Left renal cortex interstitium (tissue), 4 donors: Measurements from ENCODE around the gene LIPN. TPM values are rescaled to one million over a fixed set of nuclear protein-coding genes. Genes with fewer than 3 reads are reported as not detected.
"Not testable (repeated sequence)": the region's sequence is repeated elsewhere in the genome, so short reads cannot be mapped to it uniquely, and the experiment has no call there.

Experiments
- DNase-seq, 4 donors: peaks; one replicate each; pipeline ENCODE4 v3.0.0-alpha.2; 2013; ENCODE audit warnings: low read depth in 4 of 4, low spot score in 2 of 4, missing footprints in 1 of 4
- polyA plus RNA-seq, 4 donors: library from polyadenylated mRNA; unstranded; fragments of 120-200 nt; gene quantifications; one replicate each; pipeline ENCODE4 v1.2.1, GENCODE V29; 2013; ENCODE audit not compliant: insufficient read length in 4 of 4

Gene LIPN, protein sequence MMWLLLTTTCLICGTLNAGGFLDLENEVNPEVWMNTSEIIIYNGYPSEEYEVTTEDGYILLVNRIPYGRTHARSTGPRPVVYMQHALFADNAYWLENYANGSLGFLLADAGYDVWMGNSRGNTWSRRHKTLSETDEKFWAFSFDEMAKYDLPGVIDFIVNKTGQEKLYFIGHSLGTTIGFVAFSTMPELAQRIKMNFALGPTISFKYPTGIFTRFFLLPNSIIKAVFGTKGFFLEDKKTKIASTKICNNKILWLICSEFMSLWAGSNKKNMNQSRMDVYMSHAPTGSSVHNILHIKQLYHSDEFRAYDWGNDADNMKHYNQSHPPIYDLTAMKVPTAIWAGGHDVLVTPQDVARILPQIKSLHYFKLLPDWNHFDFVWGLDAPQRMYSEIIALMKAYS
- polyA plus RNA-seq = not detected

DNA sequence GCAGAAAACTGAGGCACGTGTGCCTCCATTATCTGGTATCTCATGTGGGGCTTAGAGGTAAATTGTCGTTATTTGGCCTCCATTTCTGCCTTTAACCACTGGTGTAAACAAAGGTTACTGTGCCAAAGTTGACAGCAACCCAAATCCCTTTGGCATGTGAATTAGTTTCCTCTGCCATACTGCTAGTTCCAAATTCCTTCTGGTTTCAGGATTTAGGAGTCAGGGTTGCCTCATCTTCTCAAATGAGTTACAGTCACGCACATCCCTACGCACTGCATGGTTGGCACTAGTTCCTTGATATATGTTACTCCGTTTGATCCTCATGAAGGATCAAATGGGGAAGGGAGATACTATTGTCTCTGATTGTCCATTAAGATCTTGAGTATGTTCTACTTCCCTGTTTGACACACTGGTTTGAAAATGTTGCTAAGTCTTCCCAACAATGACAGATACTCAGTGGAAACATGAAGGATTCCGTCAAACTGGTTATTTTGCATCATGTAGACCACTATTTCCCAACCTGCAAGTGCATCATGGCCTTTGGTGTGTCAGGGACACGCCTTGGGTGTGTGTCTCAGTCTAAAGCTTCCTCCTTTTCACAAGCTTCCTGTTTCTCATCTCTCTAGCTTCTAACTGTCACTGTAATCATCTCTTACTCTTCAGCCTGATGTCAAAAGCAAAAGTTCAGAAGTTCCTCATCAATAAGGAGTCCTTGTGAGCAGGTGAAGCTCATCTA is at the start of gene LIPN:
Gene LIPN, plus strand, starts transcription at position 655 of the 736 bp plus-strand sequence. CDS start 1,386 bp downstream, outside the sequence.
- DNase-seq = no peak

DNA sequence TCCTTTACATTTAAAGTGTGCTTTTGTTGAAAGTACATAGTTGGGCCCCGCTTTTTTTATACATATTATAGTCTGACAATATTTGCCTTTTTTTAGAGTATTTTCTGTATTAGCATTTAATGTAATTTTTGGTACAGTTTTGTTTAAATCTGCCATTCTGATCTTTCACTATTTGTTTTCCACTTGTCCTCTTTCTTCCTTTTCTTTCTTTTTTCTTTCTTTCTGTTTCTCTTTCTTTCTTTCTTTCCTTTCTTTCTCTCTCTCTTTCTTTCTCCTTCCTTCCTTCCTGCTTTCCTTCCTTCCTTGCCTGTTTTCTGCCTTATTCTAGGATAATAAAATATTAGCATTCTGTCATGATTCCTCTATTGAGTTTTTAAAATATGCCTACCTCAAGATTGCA is 44.3 kb upstream of the LIPN start:
- DNase-seq = no peak

DNA sequence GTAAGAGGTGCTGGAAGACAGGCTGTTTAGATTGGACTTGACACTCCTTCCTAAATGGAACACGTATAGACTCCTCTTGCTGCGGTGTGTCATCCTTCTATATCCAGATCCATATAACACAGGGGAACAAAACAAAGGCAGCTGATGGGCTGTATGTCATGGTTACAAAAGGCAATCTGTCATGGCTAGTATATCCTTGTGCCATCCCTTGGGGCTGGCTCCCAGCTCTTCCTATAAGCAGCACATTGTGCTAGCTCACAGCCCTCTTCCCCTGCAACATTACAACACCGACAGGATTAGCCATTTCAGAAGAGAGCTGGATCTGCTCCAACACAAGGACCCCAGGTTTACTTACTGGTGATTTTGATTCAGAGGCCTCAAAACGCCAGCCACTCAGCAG is 38.4 kb upstream of the LIPN start:
- no peak for DNase-seq

DNA sequence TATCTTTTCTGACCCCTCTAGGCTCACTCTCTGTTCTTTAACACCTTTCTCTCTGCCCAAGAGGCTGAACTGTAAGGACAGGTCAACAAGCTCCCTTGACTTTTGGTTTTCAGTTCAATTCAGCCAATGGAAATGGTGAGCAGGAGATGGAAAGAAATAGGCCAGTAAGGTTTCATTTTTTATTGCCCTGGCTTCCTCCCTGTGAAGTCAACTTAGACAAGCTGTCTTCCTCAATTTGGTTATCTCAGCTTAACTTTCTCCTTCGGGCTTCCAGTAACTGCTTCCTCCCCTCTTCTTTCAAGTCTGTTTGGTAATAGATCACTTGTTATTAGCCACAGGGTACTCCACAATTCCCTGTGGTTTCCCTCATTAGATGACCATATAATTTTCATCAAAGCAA is 34.0 kb upstream of the LIPN start:
- DNase-seq = no peak

DNA sequence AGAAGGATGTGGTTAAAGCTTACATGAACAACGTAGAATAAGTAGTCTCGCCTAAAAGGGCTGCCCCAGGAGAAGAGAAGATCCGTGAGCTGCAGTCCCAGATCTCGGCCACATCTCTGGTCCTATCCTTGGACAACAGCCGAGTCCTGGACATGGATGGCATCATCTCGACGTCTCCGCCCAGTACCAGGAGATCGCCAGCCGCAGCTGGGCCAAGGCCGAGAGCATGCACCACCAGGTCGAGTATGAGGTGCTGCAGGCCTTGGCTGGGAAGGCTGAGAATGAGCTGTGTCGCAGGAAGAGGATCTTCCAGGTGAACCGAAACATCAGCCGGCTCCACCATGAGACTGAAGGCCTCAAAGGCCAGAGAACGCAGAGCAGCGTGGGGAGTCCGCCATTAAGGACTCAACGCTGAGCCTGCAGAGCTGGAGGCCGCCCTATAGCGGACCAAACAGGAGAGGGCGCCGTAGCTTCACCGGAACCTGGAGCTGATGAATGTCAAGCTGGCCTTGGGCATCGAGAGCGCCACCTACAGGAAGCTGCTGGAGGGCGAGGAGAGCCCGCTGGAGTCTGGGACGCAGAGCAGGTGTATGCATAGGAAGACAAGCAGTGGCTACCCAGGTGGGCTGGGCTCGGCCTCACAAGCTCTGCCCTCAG is 31.6 kb upstream of the LIPN start:
- no peak for DNase-seq

DNA sequence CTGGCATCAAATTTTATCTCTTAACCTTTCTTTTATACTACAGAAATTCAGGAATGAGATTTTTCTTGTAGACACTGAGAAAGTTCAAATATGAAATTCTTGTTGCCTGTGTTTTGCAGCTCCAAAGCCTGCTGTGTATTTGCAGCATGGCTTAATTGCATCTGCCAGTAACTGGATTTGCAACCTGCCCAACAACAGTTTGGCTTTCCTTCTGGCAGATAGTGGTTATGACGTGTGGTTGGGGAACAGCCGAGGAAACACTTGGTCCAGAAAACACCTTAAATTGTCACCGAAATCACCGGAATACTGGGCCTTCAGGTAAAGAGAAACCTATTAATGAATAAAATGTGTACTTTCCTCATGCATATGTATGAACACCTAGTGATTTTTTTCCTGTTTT is 29.0 kb upstream of the LIPN start:
- DNase-seq = no peak

DNA sequence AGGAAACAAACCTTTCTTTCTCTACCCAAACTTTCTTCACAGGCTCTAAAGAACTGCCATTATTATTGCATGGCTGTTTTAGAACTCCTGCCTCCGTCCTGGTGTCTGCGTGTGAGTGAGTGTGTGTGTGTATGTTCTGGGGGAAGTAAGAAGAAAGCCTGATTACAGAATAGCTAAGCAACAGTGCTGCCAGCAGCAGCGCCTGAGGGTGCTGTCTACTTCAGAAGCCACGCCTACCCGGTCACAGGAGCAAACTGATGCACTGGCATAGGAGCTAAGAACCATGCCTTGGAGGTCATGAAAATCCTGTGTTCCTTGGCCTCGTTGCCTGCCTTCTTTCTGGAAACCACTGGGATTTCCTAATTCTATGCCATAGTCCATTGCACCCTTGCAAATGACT is 28.5 kb upstream of the LIPN start:
- no peak for DNase-seq

DNA sequence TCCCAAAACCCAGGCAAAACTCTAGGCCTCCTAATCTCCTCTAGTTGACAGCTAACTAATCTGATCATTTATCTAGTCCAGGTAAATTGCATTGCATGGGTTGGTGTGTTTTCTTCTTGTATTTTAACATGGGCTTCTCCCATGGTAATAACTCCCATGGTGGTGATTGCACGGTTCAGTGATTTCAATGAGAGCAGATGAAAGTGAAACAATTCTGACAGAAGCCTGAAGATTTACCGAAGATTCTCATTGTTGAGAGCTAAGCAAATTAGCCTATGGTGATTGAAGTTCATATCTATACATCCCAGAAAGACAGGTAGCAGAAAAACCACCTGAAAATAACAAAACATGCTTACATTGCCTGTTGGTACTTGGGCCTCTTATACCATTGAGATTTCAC is 26.6 kb upstream of the LIPN start:
- DNase-seq = no peak

DNA sequence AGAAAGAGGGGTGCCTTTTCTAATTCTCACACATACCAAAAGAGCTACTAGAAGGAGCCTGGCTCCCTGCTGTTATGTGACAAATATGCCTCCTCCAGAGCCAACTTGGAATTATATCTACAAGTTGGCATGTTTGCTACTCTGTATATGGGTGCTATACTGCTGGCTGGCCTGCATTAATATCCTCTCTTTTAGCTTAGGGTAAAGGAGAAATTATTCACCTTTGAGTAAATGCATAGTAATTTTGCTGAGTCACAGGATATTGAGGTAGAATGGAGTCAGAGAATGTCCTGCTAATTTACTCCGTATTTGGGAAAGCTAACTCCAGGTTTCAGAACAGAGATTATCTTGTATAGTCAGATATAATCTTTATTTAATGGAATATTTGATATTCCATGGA is 24.2 kb upstream of the LIPN start:
- DNase-seq = no peak

DNA sequence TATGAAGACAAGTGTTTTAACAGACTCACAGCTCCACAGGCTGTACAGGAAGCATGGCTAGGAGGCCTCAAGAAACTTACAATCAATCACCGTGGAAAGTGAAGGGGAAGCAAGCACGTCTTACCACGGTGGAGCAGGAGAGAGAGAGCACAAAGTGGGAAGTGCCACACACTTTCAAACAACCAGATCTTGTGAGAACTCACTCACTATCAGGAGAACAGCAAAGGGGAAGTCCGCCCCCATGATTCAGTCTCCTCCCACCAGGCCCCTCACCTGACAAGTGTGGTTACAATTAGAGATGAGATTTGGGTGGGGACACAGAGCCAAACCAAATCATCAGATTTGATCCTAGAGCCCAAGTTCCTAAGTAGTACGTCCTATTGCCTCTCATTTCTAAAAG is 17.9 kb upstream of the LIPN start:
- not testable (repeated sequence) for DNase-seq

DNA sequence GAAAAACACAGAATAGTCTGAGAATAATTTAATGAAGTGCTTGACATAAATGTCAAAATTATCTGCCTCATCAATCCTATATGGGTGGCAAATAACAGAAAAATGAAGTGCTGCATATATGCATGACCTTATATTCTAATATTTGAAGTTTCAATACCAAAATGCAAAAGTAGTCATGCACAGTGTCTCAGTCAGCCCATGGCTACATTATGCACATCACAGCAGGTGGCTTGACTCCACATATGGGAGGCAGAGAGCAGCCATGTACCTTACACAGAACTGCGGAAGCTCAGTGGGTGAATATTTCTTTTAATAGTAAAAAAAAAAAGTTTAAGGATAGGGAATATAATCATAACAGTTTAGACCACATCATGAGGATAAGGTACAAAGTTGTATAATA is 17.4 kb upstream of the LIPN start:
- DNase-seq = no peak

DNA sequence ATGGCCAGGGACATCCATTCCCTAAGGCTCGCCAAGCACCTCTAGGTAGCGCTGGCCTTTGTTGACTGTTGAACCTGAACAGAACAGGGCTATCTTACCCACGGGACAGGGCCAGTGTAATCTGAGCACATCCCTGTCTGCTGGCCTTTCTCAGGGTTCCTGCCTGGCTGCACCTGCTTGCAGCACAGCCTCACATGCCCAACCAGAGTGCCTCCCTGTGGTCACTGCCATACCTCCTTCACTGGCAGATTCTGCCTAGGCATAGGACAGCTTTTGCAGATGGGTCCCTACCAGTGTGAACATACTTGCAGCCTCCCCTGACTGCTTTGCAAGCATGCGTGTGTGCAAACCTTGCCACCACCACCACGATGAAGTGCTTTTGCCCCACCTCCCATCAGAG is 15.8 kb upstream of the LIPN start:
- DNase-seq = no peak

DNA sequence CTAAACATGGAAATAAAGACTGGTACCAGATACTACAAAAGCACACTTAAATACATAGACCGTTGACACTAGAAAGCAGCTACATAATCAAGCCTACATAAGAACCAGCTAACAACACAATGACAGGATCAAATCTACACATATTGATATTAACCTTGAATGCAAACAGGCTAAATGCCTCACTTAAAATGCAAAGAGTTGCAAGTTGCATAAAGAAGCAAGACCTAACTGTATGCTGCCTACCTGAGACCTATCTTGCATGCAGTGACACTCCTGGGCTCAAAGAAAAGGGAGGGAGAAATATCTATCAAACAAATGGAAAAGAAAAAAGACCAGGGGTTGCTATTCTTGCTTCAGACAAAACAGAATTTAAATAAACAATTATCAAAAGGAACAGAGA is 14.2 kb upstream of the LIPN start:
- no peak for DNase-seq

DNA sequence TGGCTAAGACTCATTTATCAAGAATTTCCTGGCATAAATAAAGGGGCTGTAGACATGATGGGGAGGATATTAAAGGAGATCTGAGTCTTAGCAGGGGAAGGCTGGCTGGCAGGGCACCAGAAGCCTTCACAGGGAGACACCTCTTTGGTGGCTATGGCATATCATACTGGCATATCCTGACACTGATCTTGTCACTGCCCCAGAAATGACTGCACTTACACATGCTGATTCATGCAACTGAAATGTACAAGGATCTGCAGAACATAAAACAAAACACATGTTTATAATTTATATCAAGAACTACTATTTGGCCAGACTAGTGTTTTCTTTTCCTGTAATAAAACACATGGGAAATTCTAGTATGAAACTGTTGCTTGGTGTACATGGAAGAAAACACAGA is 5.5 kb upstream of the LIPN start:
- DNase-seq = no peak

DNA sequence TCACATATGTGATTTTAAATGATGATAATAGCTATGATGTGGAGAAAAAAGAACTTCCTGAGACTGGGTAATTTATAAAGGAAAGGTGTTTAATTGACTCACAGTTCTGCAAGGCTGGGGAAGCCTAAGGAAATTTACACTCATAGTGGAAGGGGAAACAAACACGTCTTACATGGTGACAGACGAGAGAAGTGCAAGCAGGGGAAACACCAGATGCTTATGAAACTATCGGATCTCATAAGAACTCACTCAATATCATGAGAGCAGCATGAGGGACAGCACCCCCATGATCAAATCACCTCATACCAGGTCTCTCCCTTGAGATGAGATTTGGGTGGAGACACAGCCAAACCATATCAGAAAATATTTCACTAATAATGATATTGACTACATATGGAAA is 4.1 kb upstream of the LIPN start:
- DNase-seq = no peak

DNA sequence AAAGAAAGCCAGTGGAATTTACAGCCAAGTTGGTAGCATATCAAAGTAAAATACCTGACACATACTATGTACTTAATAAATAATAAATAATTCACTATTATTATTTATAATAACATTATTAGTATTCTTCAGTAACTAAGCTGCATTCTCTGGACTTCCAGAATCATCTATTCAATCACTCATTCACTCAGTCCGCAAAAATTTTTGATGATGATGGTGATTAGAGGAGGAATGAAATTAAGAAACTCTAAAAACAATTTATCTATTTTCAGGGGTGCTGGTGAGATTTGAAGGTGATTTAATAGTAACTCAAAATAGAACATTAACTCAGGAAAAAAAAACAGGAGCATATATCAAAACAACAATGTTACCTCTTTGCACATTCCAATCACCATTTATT is 3.2 kb upstream of the LIPN start:
- no peak for DNase-seq

DNA sequence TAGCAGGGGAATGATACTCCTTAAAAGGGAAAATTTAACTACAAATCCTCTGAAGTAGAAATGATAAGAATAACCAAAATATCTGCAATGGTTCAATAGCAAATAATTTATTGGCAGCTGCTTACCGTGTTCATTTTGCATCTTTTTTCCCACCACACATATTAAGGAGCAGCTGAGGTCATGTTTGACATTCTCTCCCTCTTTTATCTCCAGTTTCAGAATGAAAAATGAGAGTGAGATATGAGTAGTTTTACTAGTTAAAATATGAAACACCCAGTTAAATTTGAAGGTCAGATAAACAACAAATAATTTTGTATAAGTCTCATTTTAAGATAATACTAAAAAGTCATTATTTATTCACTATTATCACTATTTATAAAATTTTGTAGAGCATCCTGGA is 3.1 kb downstream of the LIPN start:
- DNase-seq = no peak

DNA sequence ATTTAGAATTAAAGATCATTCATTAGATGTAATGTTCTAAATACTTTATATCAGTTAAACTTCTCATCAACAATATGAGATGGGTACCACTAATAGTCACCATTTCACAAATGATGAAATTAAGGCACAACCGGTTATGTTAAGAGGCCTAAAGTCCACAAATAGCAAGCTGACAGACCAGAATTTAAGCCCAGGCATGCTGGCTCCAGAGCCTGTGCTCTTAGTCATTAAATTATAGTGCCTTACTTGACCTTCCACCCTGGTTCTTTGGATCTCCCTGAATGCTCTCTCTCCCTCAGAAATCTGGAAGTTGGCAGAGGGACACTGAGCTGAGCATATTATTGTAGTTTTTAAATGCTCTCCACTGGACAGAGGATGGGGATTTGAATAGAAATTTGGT is 3.6 kb downstream of the LIPN start:
- no peak for DNase-seq

DNA sequence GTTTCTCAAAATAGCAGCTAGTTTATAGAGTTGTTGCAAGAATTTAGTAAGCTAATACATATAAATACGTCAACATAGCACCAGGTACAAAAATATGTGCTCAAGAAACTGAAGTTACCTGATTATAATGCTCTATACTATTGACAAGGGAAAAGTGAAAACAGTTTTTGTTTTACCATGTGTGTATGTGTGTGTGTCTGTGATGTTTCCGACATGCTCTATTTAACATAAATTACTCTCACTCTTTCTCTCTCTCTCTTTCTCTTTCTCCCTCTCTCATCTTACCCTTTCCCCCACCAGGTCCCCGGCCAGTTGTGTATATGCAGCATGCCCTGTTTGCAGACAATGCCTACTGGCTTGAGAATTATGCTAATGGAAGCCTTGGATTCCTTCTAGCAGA is 4.3 kb downstream of the LIPN start:
- no peak for DNase-seq

DNA sequence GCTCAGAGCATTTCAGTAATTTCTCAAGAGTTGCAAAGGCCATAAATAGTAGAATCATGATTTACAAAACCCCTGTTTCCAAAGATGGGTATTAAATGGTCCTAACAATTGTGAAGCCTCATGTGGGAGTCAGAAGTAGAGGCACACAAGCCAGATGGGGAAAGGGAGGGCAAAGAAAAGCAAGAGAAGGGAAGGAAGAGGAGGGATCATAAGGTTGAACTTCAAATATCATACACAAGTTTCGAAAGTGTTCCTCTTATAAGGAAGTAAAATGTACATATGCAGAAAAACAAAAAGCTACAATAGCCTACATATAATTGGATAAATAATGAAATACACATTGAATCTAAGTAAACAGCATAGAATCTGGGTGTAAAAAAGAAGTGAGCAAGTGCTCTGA is 6.0 kb downstream of the LIPN start:
- DNase-seq = no peak

DNA sequence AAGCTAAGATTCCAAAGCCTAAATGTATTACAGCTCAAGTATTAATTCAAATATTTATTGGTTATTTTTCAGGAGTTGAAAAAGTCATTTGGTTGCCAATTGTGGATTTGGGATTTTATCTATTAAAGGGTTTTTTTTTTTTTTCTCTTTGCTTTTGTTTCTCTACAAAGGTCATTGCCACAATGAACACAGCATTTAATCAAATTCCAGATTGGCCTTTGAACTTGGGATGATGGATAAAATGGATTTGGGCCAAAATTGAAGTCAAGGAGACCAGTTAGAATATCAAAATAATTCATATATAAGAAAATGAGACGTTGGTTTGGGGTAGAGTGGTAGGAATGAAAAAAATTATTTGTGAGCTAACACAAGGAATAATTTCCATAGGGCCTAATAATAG is 9.6 kb downstream of the LIPN start:
- no peak for DNase-seq

DNA sequence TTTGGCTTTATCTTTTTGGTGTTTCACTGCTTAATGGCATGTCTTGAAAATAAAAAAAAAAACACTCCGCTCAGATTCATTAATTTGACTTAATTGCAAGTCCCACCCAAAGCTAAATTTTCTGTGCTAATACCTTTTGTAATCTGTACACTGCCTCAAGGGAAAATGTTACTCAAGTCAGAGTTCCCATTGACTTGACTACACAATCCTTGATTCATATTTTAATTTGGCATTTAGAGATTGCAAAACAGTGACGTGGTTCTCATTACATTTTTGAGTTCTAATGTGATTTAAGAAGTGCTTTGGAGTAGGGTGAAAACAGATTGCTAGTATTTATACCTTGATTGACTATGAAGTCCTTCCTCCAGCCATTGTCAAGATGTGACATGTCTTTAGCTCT is 21.4 kb downstream of the LIPN start:
- no peak for DNase-seq
